HepG2 (cell line): ENCODE data around the gene ABHD4. TPM values are rescaled to one million over a fixed set of nuclear protein-coding genes. Genes with fewer than 3 reads are reported as not detected.

Experiments
- CBX2 ChIP-seq, 2 experiments: fragments of 200-600 bp in 1 of 2; sonication (generic); formaldehyde crosslinking in 1 of 2; IDR thresholded peaks; 2 replicates each; pipeline versions ENCODE4 v1.7.0 to v1.8.1; 2018 to 2022; ENCODE audit warnings: low read depth in 2 of 2, low read length in 1 of 2, mild to moderate bottlenecking in 1 of 2, missing genetic modification reagents in 1 of 2
- CENPX ChIP-seq: sonication (generic); formaldehyde crosslinking; IDR thresholded peaks from 2 replicates; pipeline ENCODE4 v1.9.0; 2021; ENCODE audit warnings: mild to moderate bottlenecking, missing genetic modification reagents, moderate library complexity
- HDAC6 ChIP-seq: fragments of 200-600 bp; sonication (generic); IDR thresholded peaks from 2 replicates; pipeline ENCODE4 v1.7.0; 2017; ENCODE audit warnings: mild to moderate bottlenecking, antibody characterized with exemption, low read length, low read depth
- HMGA1 ChIP-seq: sonication (generic); formaldehyde crosslinking; conservative IDR thresholded peaks from 2 replicates; pipeline ENCODE4 v1.4.0; 2020; ENCODE audit warnings: missing genetic modification reagents
- HMGXB4 ChIP-seq, 2 experiments: sonication (generic) in 1 of 2; formaldehyde crosslinking in 1 of 2; IDR thresholded peaks; 2 replicates each; pipeline versions ENCODE4 v1.4.0 to v1.6.1; 2018 to 2020; ENCODE audit warnings: missing genetic modification reagents in 2 of 2, borderline replicate concordance in 1 of 2, low read depth in 1 of 2, mild to moderate bottlenecking in 1 of 2, missing biosample characterization in 1 of 2
- MEF2D ChIP-seq: sonication (generic); formaldehyde crosslinking; IDR thresholded peaks from 2 replicates; pipeline ENCODE4 v1.5.1; 2020; ENCODE audit warnings: mild to moderate bottlenecking, missing genetic modification reagents
- NCOA1 ChIP-seq: sonication (generic); formaldehyde crosslinking; IDR thresholded peaks from 2 replicates; pipeline ENCODE4 v1.9.0; 2021; ENCODE audit warnings: missing genetic modification reagents
- PCBP2 ChIP-seq: fragments of 200-400 bp; formaldehyde crosslinking; optimal IDR thresholded peaks from 2 replicates; pipeline ENCODE3; 2018; ENCODE audit warnings: low read length, low read depth; ENCODE audit not compliant: poor library complexity, severe bottlenecking
- POGZ ChIP-seq: sonication (generic); formaldehyde crosslinking; IDR thresholded peaks from 2 replicates; pipeline ENCODE4 v1.4.0; 2020; ENCODE audit warnings: mild to moderate bottlenecking, missing genetic modification reagents
- STAT5B ChIP-seq: sonication (generic); formaldehyde crosslinking; IDR thresholded peaks from 2 replicates; pipeline ENCODE4 v1.4.0; 2020; ENCODE audit warnings: missing genetic modification reagents
- TCF7 ChIP-seq: sonication (generic); IDR thresholded peaks from 2 replicates; pipeline ENCODE4 v1.6.1; 2016; ENCODE audit warnings: antibody characterized with exemption, low read depth
- TP53 ChIP-seq: sonication (generic); formaldehyde crosslinking; conservative IDR thresholded peaks from 2 replicates; pipeline ENCODE4 v1.4.0; 2020; ENCODE audit warnings: missing genetic modification reagents
- ZBTB3 ChIP-seq: sonication (generic); formaldehyde crosslinking; IDR thresholded peaks from 2 replicates; pipeline ENCODE4 v1.4.0; 2020; ENCODE audit warnings: low read depth, mild to moderate bottlenecking, moderate library complexity, missing genetic modification reagents, borderline replicate concordance
- ZC3H13 ChIP-seq: sonication (generic); formaldehyde crosslinking; IDR thresholded peaks from 2 replicates; pipeline ENCODE4 v1.8.1; 2023; ENCODE audit warnings: mild to moderate bottlenecking, missing genetic modification reagents, moderate library complexity
- ZFP62 ChIP-seq: sonication (generic); formaldehyde crosslinking; IDR thresholded peaks from 2 replicates; pipeline ENCODE4 v1.4.0; 2020; ENCODE audit warnings: missing genetic modification reagents
- ZFX ChIP-seq: sonication (generic); formaldehyde crosslinking; IDR thresholded peaks from 2 replicates; pipeline ENCODE4 v1.4.0; 2020; ENCODE audit warnings: mild to moderate bottlenecking, low read depth, missing genetic modification reagents, moderate library complexity
- ZNF329 ChIP-seq: sonication (generic); formaldehyde crosslinking; IDR thresholded peaks from 2 replicates; pipeline ENCODE4 v1.9.0; 2021; ENCODE audit warnings: low read depth, mild to moderate bottlenecking, missing genetic modification reagents
- ZNF33A ChIP-seq: sonication (generic); formaldehyde crosslinking; IDR thresholded peaks from 2 replicates; pipeline ENCODE4 v1.5.1; 2020; ENCODE audit warnings: missing genetic modification reagents, mild to moderate bottlenecking, moderate library complexity, borderline replicate concordance
- ZNF512 ChIP-seq: sonication (generic); formaldehyde crosslinking; IDR thresholded peaks from 2 replicates; pipeline ENCODE4 v1.4.0; 2020; ENCODE audit warnings: mild to moderate bottlenecking, missing genetic modification reagents
- ZNF530 ChIP-seq: sonication (generic); formaldehyde crosslinking; IDR thresholded peaks from 2 replicates; pipeline ENCODE4 v1.5.0; 2020; ENCODE audit warnings: low read depth, mild to moderate bottlenecking, missing genetic modification reagents
- ZNF703 ChIP-seq: sonication (generic); formaldehyde crosslinking; IDR thresholded peaks from 2 replicates; pipeline ENCODE4 v1.5.1; 2020; ENCODE audit warnings: missing genetic modification reagents, mild to moderate bottlenecking, moderate library complexity, borderline replicate concordance
- ZNF75D ChIP-seq: sonication (generic); formaldehyde crosslinking; IDR thresholded peaks from 2 replicates; pipeline ENCODE4 v1.8.1; 2023; ENCODE audit warnings: missing genetic modification reagents, mild to moderate bottlenecking, borderline replicate concordance
- ZNF891 ChIP-seq: sonication (generic); formaldehyde crosslinking; IDR thresholded peaks from 2 replicates; pipeline ENCODE4 v1.5.0; 2020; ENCODE audit warnings: mild to moderate bottlenecking, missing genetic modification reagents
- ZUFSP ChIP-seq: sonication (generic); formaldehyde crosslinking; IDR thresholded peaks from 2 replicates; pipeline ENCODE4 v1.9.0; 2021; ENCODE audit warnings: missing genetic modification reagents, mild to moderate bottlenecking, borderline replicate concordance
- polyA plus RNA-seq, 8 experiments: library from polyadenylated mRNA; depleted of rRNA in 3 of 8; stranded (reverse) in 7 of 8; unstranded in 1 of 8; fragments of >200 nt; fragmentation: Illumina TruSeq in 4 of 8; extraction: Trizol in 4 of 8; gene quantifications; 2 replicates each; pipeline versions ENCODE4 v1.2.1 to v1.2.3, GENCODE V29; 2011 to 2016; ENCODE audit warnings: low read depth in 4 of 8, missing spikeins in 1 of 8, mixed read lengths in 1 of 8; ENCODE audit not compliant: insufficient read depth in 1 of 8
- total RNA-seq, 5 experiments: library from RNA; depleted of rRNA; stranded (reverse); fragments of >200 nt; fragmentation: Illumina TruSeq; extraction: Trizol; gene quantifications; 2 replicates each; pipeline ENCODE4 v1.2.3, GENCODE V29; 2016; ENCODE audit warnings: low read depth in 1 of 5

The ABHD4 gene
- total and polyA plus RNA-seq, 2 of the 13 experiments (the other 11 are each of a cell fraction or from before 2014, with no cell fraction given) = 16.1 to 47.5 TPM

GRCh38 chr14:22598099-22598895 lies at the start of gene ABHD4 (continued):
- TF ChIP-seq ZUFSP (CRISPR knock-in tag) = no peak
- TF ChIP-seq ZNF530 (CRISPR knock-in tag) = no peak
- no peak for TF ChIP-seq PCBP2
- peak; percentile 89 for TF ChIP-seq ZFX (CRISPR knock-in tag)
- peak; percentile 91 for TF ChIP-seq ZC3H13
- TF ChIP-seq ZNF75D (CRISPR knock-in tag) = no peak
- peak; percentile 57; the same call in 1 of the 2 replicates for TF ChIP-seq ZNF703 (CRISPR knock-in tag)
- no peak for TF ChIP-seq HDAC6
- TF ChIP-seq ZBTB3 (CRISPR knock-in tag) = peak; percentile 29; the same call in 1 of the 2 replicates
- no peak for TF ChIP-seq TCF7
- TF ChIP-seq MEF2D (CRISPR knock-in tag) = peak; percentile 14; the same call in 1 of the 2 replicates
- TF ChIP-seq CENPX (CRISPR knock-in tag) = no peak
- TF ChIP-seq HMGXB4 (CRISPR knock-in tag; IDR thresholded peaks at IDR 0.05; ENCODE audit: borderline replicate concordance in 1 of 2, low read depth in 1 of 2) = peak; percentile 94 to 96
- peak; percentile 97 for TF ChIP-seq ZNF891
- peak; percentile 55; the same call in 1 of the 2 replicates for TF ChIP-seq TP53
- TF ChIP-seq CBX2 (IDR thresholded peaks at IDR 0.05; ENCODE audit: low read depth, low read length) = no peak
- TF ChIP-seq CBX2 (CRISPR knock-in tag; IDR thresholded peaks at IDR 0.05; ENCODE audit: low read depth) = no peak; the same call in 1 of the 2 replicates
- peak; percentile 58 for TF ChIP-seq POGZ
- TF ChIP-seq HMGA1 (CRISPR knock-in tag) = no peak
- TF ChIP-seq ZNF329 (CRISPR knock-in tag) = peak; percentile 85; the same call in 1 of the 2 replicates
- no peak for TF ChIP-seq ZNF33A (CRISPR knock-in tag)
- TF ChIP-seq NCOA1 (CRISPR knock-in tag) = no peak; the same call in 1 of the 2 replicates
- TF ChIP-seq STAT5B (CRISPR knock-in tag) = 0 out of 2 replicates have a peak, but pooled peaks have one; percentile 19
- no peak for TF ChIP-seq ZFP62 (CRISPR knock-in tag)
- no peak for TF ChIP-seq ZNF512 (CRISPR knock-in tag)
